HCT116 (cell line): ENCODE data around the gene CNDP2.

Source experiments
- CEBPB ChIP-seq: IDR thresholded peaks from 2 replicates; pipeline ENCODE4 v1.6.1; 2012; ENCODE audit warnings: low read depth
- CTCF ChIP-seq, 3 experiments: fragments of 200-600 bp in 1 of 3; sonication (generic) in 1 of 3; IDR thresholded peaks in 2 of 3; conservative IDR thresholded peaks in 1 of 3; 2 replicates each; pipeline ENCODE4 v1.5.1; 2012 to 2017; ENCODE audit warnings: low read depth in 2 of 3, low read length in 2 of 3, antibody characterized with exemption in 1 of 3, borderline replicate concordance in 1 of 3, control low read depth in 1 of 3, mild to moderate bottlenecking in 1 of 3, mixed read lengths in 1 of 3, mixed run types in 1 of 3, moderate library complexity in 1 of 3; ENCODE audit not compliant: insufficient read depth in 1 of 3
- EGR1 ChIP-seq: IDR thresholded peaks from 2 replicates; pipeline ENCODE4 v1.6.1; 2012; ENCODE audit warnings: low read depth
- EZH2 ChIP-seq: fragments of 200-600 bp; sonication (generic); IDR thresholded peaks from 2 replicates; pipeline ENCODE4 v1.6.1; 2017; ENCODE audit warnings: antibody characterized with exemption, mixed run types
- POLR2A ChIP-seq: IDR thresholded peaks from 2 replicates; pipeline ENCODE4 v1.7.0; 2011; ENCODE audit warnings: borderline replicate concordance; ENCODE audit not compliant: insufficient read depth, insufficient read length; ENCODE audit errors: extremely low read depth
- POLR2AphosphoS5 ChIP-seq: IDR thresholded peaks from 2 replicates; pipeline ENCODE4 v1.6.1; 2011; ENCODE audit warnings: mild to moderate bottlenecking, low read depth, low read length, moderate library complexity
- RAD21 ChIP-seq: IDR thresholded peaks from 2 replicates; pipeline ENCODE4 v1.6.1; 2012; ENCODE audit warnings: low read depth, mild to moderate bottlenecking
- REST ChIP-seq: IDR thresholded peaks from 2 replicates; pipeline ENCODE4 v1.6.1; 2012; ENCODE audit warnings: low read depth
- TCF7L2 ChIP-seq: IDR thresholded peaks from 2 replicates; pipeline ENCODE4 v1.7.0; 2011; ENCODE audit warnings: borderline replicate concordance, inconsistent platforms; ENCODE audit not compliant: insufficient read depth, insufficient read length; ENCODE audit errors: extremely low read depth
- YY1 ChIP-seq: IDR thresholded peaks from 2 replicates; pipeline ENCODE4 v1.6.1; 2011; ENCODE audit warnings: low read length, low read depth, moderate library complexity, mild to moderate bottlenecking; ENCODE audit not compliant: insufficient replicate concordance; ENCODE audit errors: extremely low read depth

DNA sequence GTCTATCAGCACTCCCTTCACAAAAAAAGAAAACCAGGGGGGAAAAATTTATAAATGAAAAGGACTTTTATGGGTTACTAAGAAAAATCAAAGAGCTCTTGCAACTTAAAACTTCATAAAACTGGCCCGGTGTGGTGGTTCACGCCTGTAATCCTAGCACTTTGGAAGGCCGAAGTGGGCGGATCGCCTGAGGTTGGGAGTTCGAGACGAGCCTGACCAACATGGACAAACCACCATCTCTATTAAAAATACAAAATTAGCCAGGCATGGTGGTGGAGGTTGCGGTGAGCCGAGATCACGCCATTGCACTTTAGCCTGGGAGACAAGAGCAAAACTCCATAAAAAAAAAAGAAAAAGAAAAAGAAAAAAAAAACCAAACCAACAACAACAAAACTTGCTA, 40.8 kb upstream of the CNDP2 start:
- TF ChIP-seq POLR2A (no peak), CTCF (IDR thresholded peaks at IDR 0.05 in 2 of 3, conservative IDR thresholded peaks at IDR 0.05 in 1 of 3; ENCODE audit: borderline replicate concordance in 1 of 3, insufficient read depth in 1 of 3, low read depth in 2 of 3, low read length in 2 of 3) (no peak), CEBPB (no peak), REST (no peak), RAD21 (no peak), EZH2 (no peak), POLR2AphosphoS5 (no peak), TCF7L2 (no peak), EGR1 (no peak), YY1 (no peak)
